GM12878 (cell line): ENCODE data around the gene TEX54. TPM values are rescaled to one million over a fixed set of nuclear protein-coding genes. Genes with fewer than 3 reads are reported as not detected.

ENCODE experiments used
- ATAC-seq: fragments of 200-7000 bp; cut with Tn5 transposase; 3 replicates; pipeline ENCODE4 v1.9.1; 2020; ENCODE audit warnings: mild to moderate bottlenecking, moderate library complexity
- BruUV-seq: library from RNA; stranded (reverse); fragments of 400-500 nt; replicated peaks from 2 replicates; lab custom pipeline; 2021; lab: Mats Ljungman, UMichigan
- CTCF ChIA-PET: fragments of 300-600 bp; sonication (Branson Sonifier 250); formaldehyde crosslinking; extraction: SDS; loops from one replicate; lab custom pipeline; 2021; ENCODE audit warnings: inconsistent platforms; lab: Yijun Ruan, JAX
- POLR2A ChIA-PET: fragments of 350-600 bp; formaldehyde crosslinking; extraction: SDS; loops from one replicate; lab custom pipeline; 2021; ENCODE audit warnings: inconsistent platforms; lab: Charles Lee
- RAD21 ChIA-PET: fragments of 300-600 bp; sonication (Branson Sonifier 250); formaldehyde crosslinking; loops from one replicate; lab custom pipeline; 2023; ENCODE audit warnings: antibody characterized with exemption; ENCODE audit not compliant: unreplicated experiment; lab: Charles Lee
- SMC1A ChIA-PET: fragments of 300-600 bp; sonication (Branson Sonifier 250); formaldehyde crosslinking; loops from one replicate; lab custom pipeline; 2023; ENCODE audit not compliant: unreplicated experiment, uncharacterized antibody; lab: Charles Lee
- DNase-seq: peaks from one replicate; pipeline ENCODE4 v3.0.0-alpha.2; 2011; ENCODE audit warnings: low read depth, low spot score
- FAIRE-seq: peaks from 3 replicates; lab custom pipeline; 2011; peaks lifted over from hg19 to GRCh38; lab: Jason Lieb, UNC
- H2AFZ ChIP-seq: 2 replicates; pipeline ENCODE4 v1.6.0; 2011; ENCODE audit warnings: low read depth, low read length, control low read depth; ENCODE audit not compliant: control insufficient read depth
- H3K27ac ChIP-seq: 2 replicates; pipeline ENCODE4 v1.5.1; 2011; ENCODE audit warnings: control low read depth; ENCODE audit not compliant: control insufficient read depth, insufficient read depth
- H3K27me3 ChIP-seq, 2 experiments: replicated peaks in 1 of 2; 2 replicates each; pipeline versions ENCODE4 v1.6.0 to v1.6.1; 2011; ENCODE audit warnings: low read length in 1 of 2; ENCODE audit not compliant: control insufficient read depth in 2 of 2, insufficient read depth in 2 of 2
- H3K36me3 ChIP-seq, 2 experiments: 2 replicates each; pipeline ENCODE4 v1.5.1; 2011; ENCODE audit warnings: low read length in 1 of 2; ENCODE audit not compliant: control insufficient read depth in 2 of 2, insufficient read depth in 2 of 2
- H3K4me1 ChIP-seq: 2 replicates; pipeline ENCODE4 v1.6.1; 2011; ENCODE audit warnings: mild to moderate bottlenecking, low read length, moderate library complexity, mixed read lengths; ENCODE audit not compliant: control insufficient read depth, insufficient read depth
- H3K4me2 ChIP-seq: 2 replicates; pipeline ENCODE4 v1.6.0; 2011; ENCODE audit warnings: control low read depth; ENCODE audit not compliant: control insufficient read depth, insufficient read depth
- H3K4me3 ChIP-seq: fragments of 200-600 bp; sonication (generic); 2 replicates; pipeline ENCODE4 v1.5.1; 2016
- H3K79me2 ChIP-seq: 2 replicates; pipeline ENCODE4 v1.6.0; 2011; ENCODE audit warnings: low read length; ENCODE audit not compliant: control insufficient read depth, insufficient read depth
- H3K9ac ChIP-seq: 2 replicates; pipeline ENCODE4 v1.8.0; 2011; ENCODE audit warnings: low read length, control low read depth, mixed read lengths; ENCODE audit not compliant: control insufficient read depth, insufficient read depth
- H3K9me3 ChIP-seq: replicated peaks from 3 replicates; pipeline ENCODE4 v1.5.1; 2011; ENCODE audit warnings: mild to moderate bottlenecking, low read length; ENCODE audit not compliant: control insufficient read depth, insufficient read depth
- H4K20me1 ChIP-seq: 2 replicates; pipeline ENCODE4 v1.6.0; 2011; ENCODE audit not compliant: control insufficient read depth, insufficient read depth
- CEBPZ ChIP-seq: fragments of 150-350 bp; IDR thresholded peaks from 2 replicates; pipeline ENCODE4 v1.6.1; 2016; ENCODE audit warnings: low read depth, low read length
- FOS ChIP-seq: IDR thresholded peaks from 3 replicates; pipeline ENCODE4 v1.6.1; 2011; ENCODE audit warnings: borderline replicate concordance; ENCODE audit not compliant: insufficient read length; ENCODE audit errors: extremely low read depth
- FOXK2 ChIP-seq: fragments of 450-650 bp; IDR thresholded peaks from 2 replicates; pipeline ENCODE4 v1.6.1; 2017; ENCODE audit warnings: mild to moderate bottlenecking, moderate library complexity
- MEF2A ChIP-seq: IDR thresholded peaks from 2 replicates; pipeline ENCODE4 v1.6.1; 2011; ENCODE audit warnings: low read depth, mild to moderate bottlenecking, low read length, moderate library complexity; ENCODE audit not compliant: insufficient read depth
- MTA3 ChIP-seq: IDR thresholded peaks from 2 replicates; pipeline ENCODE4 v1.6.1; 2012; ENCODE audit warnings: low read length, inconsistent platforms, borderline replicate concordance
- POLR2A ChIP-seq: IDR thresholded peaks from 2 replicates; pipeline ENCODE4 v1.6.1; 2011; ENCODE audit warnings: low read depth, mild to moderate bottlenecking, low read length
- SMAD5 ChIP-seq: IDR thresholded peaks from 2 replicates; pipeline ENCODE4 v1.6.1; 2016; ENCODE audit warnings: antibody characterized with exemption, low read depth
- ZBED1 ChIP-seq: IDR thresholded peaks from 2 replicates; pipeline ENCODE4 v1.6.1; 2016; ENCODE audit warnings: borderline replicate concordance
- ZBTB11 ChIP-seq: fragments of 450-650 bp; formaldehyde crosslinking; IDR thresholded peaks from 2 replicates; pipeline ENCODE4 v1.5.0; 2022; ENCODE audit warnings: mild to moderate bottlenecking, missing genetic modification characterization
- WGBS: methylation state at CpG from one replicate; pipeline ENCODE4 v1.1.6; 2016; ENCODE audit warnings: low lambda C conversion rate; ENCODE audit not compliant: insufficient replicate concordance, insufficient coverage; ENCODE audit errors: missing lambda C conversion rate; 5-methylcytosine and 5-hydroxymethylcytosine counted together
- in situ Hi-C: fragments of 300-500 bp; cut with MboI; formaldehyde crosslinking; loops from 9 replicates; pipeline ENCODE4 v1.14.3; 2018; ENCODE audit warnings: mixed read lengths
- intact Hi-C: fragments of 100-400 bp; cut with micrococcal nuclease; formaldehyde crosslinking; loops from one replicate; pipeline ENCODE4 v1.14.2; 2022; ENCODE audit not compliant: unreplicated experiment
- polyA plus RNA-seq, 11 experiments: library from polyadenylated mRNA; depleted of rRNA in 4 of 11; unstranded in 6 of 11; stranded (reverse) in 5 of 11; fragments of >200 nt; fragmentation: Nextera tagmentation in 4 of 11; fragmentation: Illumina TruSeq in 1 of 11; extraction: Ambion mirVana in 4 of 11; extraction: Trizol in 1 of 11; gene quantifications; 1 replicate in 1 of 11; 2 replicates in 10 of 11; pipeline versions ENCODE4 v1.2.1 to v1.2.3, GENCODE V29; 2011 to 2016; ENCODE audit warnings: inconsistent platforms in 2 of 11, missing spikeins in 2 of 11, low read depth in 1 of 11
- total RNA-seq, 4 experiments: library from RNA; depleted of rRNA in 3 of 4; stranded (reverse); fragments of >200 nt in 3 of 4; fragmentation: Illumina TruSeq in 1 of 4; extraction: Trizol in 1 of 4; gene quantifications; 2 replicates each; pipeline versions ENCODE4 v1.2.1 to v1.2.3, GENCODE V29; 2013 to 2021
- TF ChIP-seq, protein P1 (sequence below): fragments of 450-650 bp; IDR thresholded peaks from 2 replicates; pipeline ENCODE4 v1.6.1; 2016; ENCODE audit warnings: mild to moderate bottlenecking, moderate library complexity, borderline replicate concordance

The TEX54 gene
- total and polyA plus RNA-seq, 10 of the 15 experiments (the other 5 are each of a cell fraction or from before 2014, with no cell fraction given), result 0.38 to 0.68 (median 0.51) TPM; not detected in 7

GRCh38 chr11:62854013-62854824, 21.6 kb upstream of the TEX54 start:
- POLR2A ChIA-PET, result interaction anchor here (0.5 to 7.8 kb wide), 21 partner anchors 9 to 189 kb away, joined by 3 to 92 read pairs (median 5); partner anchors contain the start of genes C11orf98, CSKMT, SLC3A2 and STX5
- H4K20me1 ChIP-seq, result 0 out of 2 replicates have a peak, but pooled peaks cover 3% of the 10 kb centered on the region
- under 1% methylated on average over 8 of the region's 8 CpGs for WGBS
- TF ChIP-seq MEF2A (no peak), POLR2A (peak; percentile 41; the same call in 1 of the 2 replicates), MTA3 (0 out of 2 replicates have a peak, but pooled peaks have one; percentile 56), ZBTB11 (CRISPR knock-in tag) (peak; percentile 6; the same call in 1 of the 2 replicates), SMAD5 (peak; percentile 26; the same call in 1 of the 2 replicates), FOXK2 (no peak), CEBPZ (no peak), ZBED1 (0 out of 2 replicates have a peak, but pooled peaks have one; percentile 7), FOS (no peak)
- TF ChIP-seq, protein P1, sequence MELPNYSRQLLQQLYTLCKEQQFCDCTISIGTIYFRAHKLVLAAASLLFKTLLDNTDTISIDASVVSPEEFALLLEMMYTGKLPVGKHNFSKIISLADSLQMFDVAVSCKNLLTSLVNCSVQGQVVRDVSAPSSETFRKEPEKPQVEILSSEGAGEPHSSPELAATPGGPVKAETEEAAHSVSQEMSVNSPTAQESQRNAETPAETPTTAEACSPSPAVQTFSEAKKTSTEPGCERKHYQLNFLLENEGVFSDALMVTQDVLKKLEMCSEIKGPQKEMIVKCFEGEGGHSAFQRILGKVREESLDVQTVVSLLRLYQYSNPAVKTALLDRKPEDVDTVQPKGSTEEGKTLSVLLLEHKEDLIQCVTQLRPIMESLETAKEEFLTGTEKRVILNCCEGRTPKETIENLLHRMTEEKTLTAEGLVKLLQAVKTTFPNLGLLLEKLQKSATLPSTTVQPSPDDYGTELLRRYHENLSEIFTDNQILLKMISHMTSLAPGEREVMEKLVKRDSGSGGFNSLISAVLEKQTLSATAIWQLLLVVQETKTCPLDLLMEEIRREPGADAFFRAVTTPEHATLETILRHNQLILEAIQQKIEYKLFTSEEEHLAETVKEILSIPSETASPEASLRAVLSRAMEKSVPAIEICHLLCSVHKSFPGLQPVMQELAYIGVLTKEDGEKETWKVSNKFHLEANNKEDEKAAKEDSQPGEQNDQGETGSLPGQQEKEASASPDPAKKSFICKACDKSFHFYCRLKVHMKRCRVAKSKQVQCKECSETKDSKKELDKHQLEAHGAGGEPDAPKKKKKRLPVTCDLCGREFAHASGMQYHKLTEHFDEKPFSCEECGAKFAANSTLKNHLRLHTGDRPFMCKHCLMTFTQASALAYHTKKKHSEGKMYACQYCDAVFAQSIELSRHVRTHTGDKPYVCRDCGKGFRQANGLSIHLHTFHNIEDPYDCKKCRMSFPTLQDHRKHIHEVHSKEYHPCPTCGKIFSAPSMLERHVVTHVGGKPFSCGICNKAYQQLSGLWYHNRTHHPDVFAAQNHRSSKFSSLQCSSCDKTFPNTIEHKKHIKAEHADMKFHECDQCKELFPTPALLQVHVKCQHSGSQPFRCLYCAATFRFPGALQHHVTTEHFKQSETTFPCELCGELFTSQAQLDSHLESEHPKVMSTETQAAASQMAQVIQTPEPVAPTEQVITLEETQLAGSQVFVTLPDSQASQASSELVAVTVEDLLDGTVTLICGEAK, result peak; percentile 57; the same call in 1 of the 2 replicates

More at GRCh38 chr11:62854013-62854824, 21.6 kb upstream of the TEX54 start:
- peak overlapping the region; percentile 88 for H3K9ac ChIP-seq
- ChIA-PET SMC1A (interaction anchor here (0.9 to 5.2 kb wide), 17 partner anchors 9 to 187 kb away, joined by 3 to 36 read pairs (median 4); partner anchors contain the start of genes HNRNPUL2, SLC3A2, STX5 and TEX54), RAD21 (interaction anchor here (1.0 to 3.6 kb wide), 7 partner anchors 9 to 242 kb away, joined by 3 to 31 read pairs (median 5); partner anchors contain the start of genes C11orf98, CSKMT, EML3 and HNRNPUL2), CTCF (interaction anchor here (0.6 to 5.9 kb wide), 10 partner anchors 8 to 311 kb away, joined by 3 to 68 read pairs (median 4); partner anchors contain the start of genes SLC3A2, TMEM179B and TMEM223)
- peak overlapping the region; percentile 88 for H3K27ac ChIP-seq
- peak overlapping the region; percentile 94 for H3K4me2 ChIP-seq
- H3K4me1 ChIP-seq, result peaks cover 17% of the 10 kb centered on the region
- ATAC-seq (no peak), FAIRE-seq (no peak), DNase-seq (no peak)
- H3K9me3 ChIP-seq, result no peaks in the 10 kb centered on the region
- no peaks in the 10 kb centered on the region for H3K27me3 ChIP-seq
- in situ Hi-C loops, result no loop called here
- peaks cover 75% of the 10 kb centered on the region for H3K79me2 ChIP-seq
- H3K36me3 ChIP-seq, result peaks cover 17 to 32% of the 10 kb centered on the region in 2 experiments
- intact Hi-C loops, result no loop called here
- H2AFZ ChIP-seq, result no peak overlapping the region
- H3K4me3 ChIP-seq, result peak overlapping the region; percentile 91
- no TSS peak for BruUV-seq
